Small intestine (tissue), 7 donors: Measurements from ENCODE around the gene MKNK1. TPM values are rescaled to one million over a fixed set of nuclear protein-coding genes. Genes with fewer than 3 reads are reported as not detected.

Source experiments
- DNase-seq, 2 donors: peaks; one replicate each; pipeline versions ENCODE4 v3.0.0 to v3.0.0-alpha.2; 2013
- FAIRE-seq: peaks from 2 replicates; lab custom pipeline; 2012; peaks lifted over from hg19 to GRCh38; lab: Jason Lieb, UNC
- H3K27ac ChIP-seq, 3 donors: one replicate each; pipeline ENCODE4 v1.5.1; 2013; ENCODE audit warnings: low read length in 2 of 3, mild to moderate bottlenecking in 2 of 3, control low read depth in 1 of 3, inconsistent platforms in 1 of 3, low read depth in 1 of 3, moderate library complexity in 1 of 3
- H3K27me3 ChIP-seq, 3 donors: one replicate each; pipeline ENCODE4 v1.6.1; 2013; ENCODE audit warnings: low read length in 3 of 3, inconsistent platforms in 1 of 3; ENCODE audit not compliant: control insufficient read depth in 3 of 3, insufficient read depth in 3 of 3
- H3K36me3 ChIP-seq, 3 donors: one replicate each; pipeline ENCODE4 v1.6.1; 2013; ENCODE audit warnings: low read length in 3 of 3, inconsistent platforms in 1 of 3, low read depth in 1 of 3, mild to moderate bottlenecking in 1 of 3, moderate library complexity in 1 of 3; ENCODE audit not compliant: control insufficient read depth in 3 of 3, insufficient read depth in 2 of 3
- H3K4me1 ChIP-seq, 3 donors: one replicate each; pipeline ENCODE4 v1.6.1; 2013; ENCODE audit warnings: low read length in 2 of 3, inconsistent platforms in 1 of 3, low read depth in 1 of 3, mild to moderate bottlenecking in 1 of 3, moderate library complexity in 1 of 3; ENCODE audit not compliant: control insufficient read depth in 3 of 3, insufficient read depth in 2 of 3
- H3K4me3 ChIP-seq, 3 donors: one replicate each; pipeline ENCODE4 v1.5.1; 2013; ENCODE audit warnings: low read length in 3 of 3, control low read depth in 1 of 3, inconsistent platforms in 1 of 3, low read depth in 1 of 3, mild to moderate bottlenecking in 1 of 3, moderate library complexity in 1 of 3
- H3K9me3 ChIP-seq, 2 donors: one replicate each; pipeline ENCODE4 v1.6.1; 2013; ENCODE audit warnings: low read depth in 1 of 2, low read length in 1 of 2; ENCODE audit not compliant: control insufficient read depth in 2 of 2, insufficient read depth in 1 of 2
- WGBS, 3 donors: extraction: QIAGEN DNeasy Blood & Tissue Kit; methylation state at CpG; one replicate each; pipeline ENCODE4 v1.1.7; 2013; 5-methylcytosine and 5-hydroxymethylcytosine counted together
- polyA plus RNA-seq, 4 donors: library from polyadenylated mRNA; stranded (reverse) in 3 of 4; unstranded in 1 of 4; fragments of 200-250 nt in 3 of 4; fragments of 120-200 nt in 1 of 4; gene quantifications; one replicate each; pipeline versions ENCODE4 v1.2.1 to v1.2.3, GENCODE V29; 2013
- donor health status: healthy with polysubstance abuse.
- donor health status: control.
- donor health status: control.
- donor health status: Bipolar disorder and iron deficiency.
- donor health status: healthy.

The MKNK1 gene
- polyA plus RNA-seq, 4 donors, result 20.2 to 42.5 (median 33.5) TPM

DNA sequence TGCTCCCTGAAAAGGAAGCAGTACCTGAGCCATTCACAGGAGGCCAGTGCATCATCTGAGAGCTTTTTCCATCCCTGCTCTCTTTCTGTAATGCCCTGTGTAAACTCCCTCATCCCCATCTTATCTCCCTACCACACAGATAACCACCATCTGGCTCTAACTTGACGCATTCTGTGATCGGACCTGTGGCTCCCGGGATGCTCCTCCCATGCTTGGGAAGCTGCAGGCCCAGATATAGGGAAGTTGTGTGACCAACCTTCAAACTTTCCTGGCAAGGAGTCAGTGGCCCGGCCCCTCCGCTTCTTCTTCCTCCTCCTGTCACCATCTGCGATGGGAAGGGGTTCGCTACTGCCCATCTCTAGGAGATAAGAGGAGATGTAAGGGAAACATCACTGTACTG is 21.1 kb downstream of the MKNK1 start:
- DNase-seq (no peak), FAIRE-seq (no peak)
- Histone ChIP-seq H3K36me3 (peaks cover 2 to 45% (median 6%) of the 10 kb centered on the region in 3 donors), H3K27ac (no peak overlapping the region), H3K27me3 (no peaks in the 10 kb centered on the region), H3K4me1 (no peaks in the 10 kb centered on the region), H3K4me3 (no peak overlapping the region), H3K9me3 (no peaks in the 10 kb centered on the region)
- 79 to 84% (median 81%) methylated on average over 7 of the region's 7 CpGs for WGBS, 3 donors

DNA sequence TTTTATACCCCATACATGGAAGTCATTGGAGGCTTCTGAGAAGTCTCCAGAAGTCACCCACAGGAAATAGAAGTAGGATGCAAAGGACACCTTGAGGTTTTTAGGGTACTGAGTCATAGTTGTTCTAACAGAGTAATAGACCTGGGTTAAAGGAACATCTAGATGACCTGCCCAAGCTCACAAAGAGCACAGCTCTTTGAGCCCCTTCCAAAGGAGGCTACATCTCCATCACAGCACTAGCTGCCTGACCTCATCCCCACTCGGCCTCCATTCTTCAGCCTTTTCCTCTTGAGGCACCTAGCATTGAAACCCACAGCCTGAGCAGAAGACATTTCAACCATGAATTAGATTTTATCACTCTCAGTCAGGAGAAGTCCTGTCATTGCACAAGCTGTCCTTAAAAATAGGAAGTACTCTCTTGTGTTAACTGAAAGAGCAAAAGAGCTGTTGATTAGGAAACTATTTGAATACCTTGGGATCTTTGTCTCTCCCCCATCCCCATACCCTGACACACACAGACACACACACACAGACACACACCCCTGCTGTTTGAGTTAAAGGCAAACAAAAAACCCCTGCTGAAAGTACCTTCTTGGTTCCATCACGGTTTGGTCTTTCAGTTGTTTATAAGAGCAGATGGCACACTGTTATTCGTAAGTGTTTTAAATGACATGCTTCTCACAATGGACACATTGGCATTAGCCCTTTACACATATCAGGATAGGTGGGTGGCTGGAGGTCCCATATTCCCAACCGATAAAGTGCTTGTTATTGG is 22.2 kb downstream of the MKNK1 start:
- WGBS, 3 donors, result 75 to 85% (median 80%) methylated on average over 4 of the region's 4 CpGs
- peak in 1 of 2 donors; percentile 51 for DNase-seq
- no peak for FAIRE-seq
- no peak overlapping the region for H3K4me3 ChIP-seq
- H3K4me1 ChIP-seq, result no peaks in the 10 kb centered on the region
- H3K27ac ChIP-seq, result peak overlapping the region in 1 of 3 donors; percentile 71
- H3K36me3 ChIP-seq, result peaks cover 2 to 47% (median 4%) of the 10 kb centered on the region in 3 donors
- H3K9me3 ChIP-seq, result no peaks in the 10 kb centered on the region
- H3K27me3 ChIP-seq, result no peaks in the 10 kb centered on the region

DNA sequence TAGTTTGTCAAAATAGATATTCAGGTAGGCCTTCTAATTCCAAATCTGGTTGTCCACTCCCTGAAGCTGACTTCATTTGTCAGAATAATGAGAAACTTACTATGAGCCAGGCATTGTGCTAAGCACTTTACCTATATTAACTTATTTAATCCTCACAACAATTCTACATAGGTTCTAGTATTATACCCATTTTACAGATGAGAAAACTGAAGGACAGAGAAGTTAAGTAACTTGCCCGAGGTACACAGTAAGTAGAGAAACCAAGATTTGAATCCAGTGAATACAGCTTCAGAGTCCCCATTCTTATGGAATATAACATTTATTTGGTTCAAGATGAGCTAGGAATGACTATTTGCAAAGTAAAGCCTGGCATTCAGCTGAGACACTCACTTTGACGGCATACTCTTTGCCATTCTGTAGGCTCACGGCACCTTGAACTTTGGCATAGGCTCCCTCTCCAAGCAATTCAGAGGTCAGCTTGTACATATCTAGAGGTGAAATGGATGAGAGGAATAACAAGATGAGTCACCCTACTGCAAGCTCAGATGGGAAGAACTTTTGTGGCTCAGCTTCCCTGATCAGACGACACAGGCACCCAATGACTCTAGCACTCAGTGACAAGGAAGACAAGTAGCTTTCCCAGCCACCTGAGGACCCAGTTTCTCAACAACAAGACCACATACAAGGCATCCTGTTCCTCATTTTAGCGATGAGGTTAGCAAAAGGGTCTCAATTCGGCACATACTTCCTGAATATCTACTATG is 23.7 kb downstream of the MKNK1 start:
- Histone ChIP-seq H3K27ac (peak overlapping the region in 1 of 3 donors; percentile 35), H3K9me3 (no peaks in the 10 kb centered on the region), H3K27me3 (no peaks in the 10 kb centered on the region), H3K36me3 (peaks cover 5 to 48% (median 6%) of the 10 kb centered on the region in 3 donors), H3K4me1 (no peaks in the 10 kb centered on the region), H3K4me3 (no peak overlapping the region)
- DNase-seq (no peak), FAIRE-seq (no peak)
- WGBS, 3 donors, result 84 to 90% (median 85%) methylated on average over 6 of the region's 6 CpGs

DNA sequence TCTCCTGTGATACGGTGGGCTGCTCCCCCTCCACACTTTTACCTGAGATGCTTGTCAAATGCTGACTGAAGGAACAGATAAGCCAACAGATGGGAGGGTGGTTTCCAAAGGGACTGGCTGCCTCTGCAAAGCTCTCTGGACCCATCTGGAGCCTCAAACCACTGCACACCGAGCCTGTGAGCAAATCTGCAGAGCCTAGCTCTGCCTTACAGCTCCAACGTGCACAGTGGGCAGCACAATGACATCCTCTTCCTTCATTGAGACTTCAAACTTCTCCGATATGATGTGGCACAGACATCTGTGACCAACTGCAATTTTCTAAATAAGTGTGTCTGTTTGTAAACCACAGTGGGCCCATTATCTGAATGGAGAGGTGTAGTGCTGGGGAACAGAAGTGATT is 26.4 kb downstream of the MKNK1 start:
- Histone ChIP-seq H3K4me3 (no peak overlapping the region), H3K27me3 (no peaks in the 10 kb centered on the region), H3K27ac (no peak overlapping the region), H3K4me1 (no peaks in the 10 kb centered on the region), H3K36me3 (peaks cover 3 to 40% (median 3%) of the 10 kb centered on the region in 3 donors), H3K9me3 (no peaks in the 10 kb centered on the region)
- 86 to 93% (median 86%) methylated on average over 4 of the region's 4 CpGs for WGBS, 3 donors
- no peak for DNase-seq
- no peak for FAIRE-seq

DNA sequence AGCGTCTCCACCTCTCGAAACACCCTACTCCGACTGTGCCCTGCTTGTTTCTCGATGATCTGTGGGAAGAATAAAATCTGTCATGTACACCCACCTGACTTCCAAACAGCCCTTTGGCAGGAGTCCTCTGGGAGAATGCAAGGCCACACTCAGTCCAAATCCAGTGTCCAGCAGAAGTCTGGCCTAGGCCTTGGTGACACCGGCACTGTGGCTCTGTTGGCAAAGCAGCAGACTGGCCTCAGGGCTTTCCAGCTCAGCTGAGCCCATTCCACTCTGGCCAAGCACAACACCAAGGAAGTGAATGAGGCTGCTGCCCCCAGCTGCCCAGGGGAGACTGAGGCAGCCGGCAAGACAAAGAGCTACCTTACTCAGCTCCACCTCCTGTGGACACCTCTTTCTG is 27.5 kb downstream of the MKNK1 start:
- FAIRE-seq (no peak), DNase-seq (no peak)
- Histone ChIP-seq H3K4me3 (no peak overlapping the region), H3K9me3 (no peaks in the 10 kb centered on the region), H3K36me3 (peaks cover 3 to 42% (median 3%) of the 10 kb centered on the region in 3 donors), H3K27ac (no peak overlapping the region), H3K4me1 (no peaks in the 10 kb centered on the region), H3K27me3 (no peaks in the 10 kb centered on the region)
- WGBS, 3 donors, result 75 to 88% (median 86%) methylated on average over 6 of the region's 6 CpGs

DNA sequence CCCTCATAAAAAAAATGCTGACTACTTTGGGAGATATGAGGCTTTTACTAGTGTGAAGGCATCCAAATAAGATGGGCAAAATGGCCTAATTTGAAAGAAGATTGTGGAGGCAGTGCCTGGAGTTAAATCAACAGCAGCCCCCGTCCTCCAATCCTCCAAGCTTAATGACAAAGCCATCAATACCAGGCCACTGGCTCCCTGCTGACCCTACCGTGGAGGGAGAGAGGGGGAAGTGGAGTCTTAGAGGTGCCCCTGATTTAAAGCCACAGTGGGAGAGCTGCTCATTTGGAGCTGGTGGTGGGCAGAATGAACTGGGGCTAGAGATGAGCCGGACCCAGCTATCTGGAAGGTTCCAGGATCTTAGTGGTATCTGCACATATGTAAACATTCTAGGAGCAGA is 28.3 kb downstream of the MKNK1 start:
- no peaks in the 10 kb centered on the region for H3K9me3 ChIP-seq
- peaks cover 3 to 43% (median 3%) of the 10 kb centered on the region in 3 donors for H3K36me3 ChIP-seq
- WGBS, 3 donors, result 81 to 89% (median 89%) methylated on average over 3 of the region's 3 CpGs
- H3K4me3 ChIP-seq, result no peak overlapping the region
- FAIRE-seq, result no peak
- no peak overlapping the region for H3K27ac ChIP-seq
- no peaks in the 10 kb centered on the region for H3K4me1 ChIP-seq
- H3K27me3 ChIP-seq, result no peaks in the 10 kb centered on the region
- no peak for DNase-seq

DNA sequence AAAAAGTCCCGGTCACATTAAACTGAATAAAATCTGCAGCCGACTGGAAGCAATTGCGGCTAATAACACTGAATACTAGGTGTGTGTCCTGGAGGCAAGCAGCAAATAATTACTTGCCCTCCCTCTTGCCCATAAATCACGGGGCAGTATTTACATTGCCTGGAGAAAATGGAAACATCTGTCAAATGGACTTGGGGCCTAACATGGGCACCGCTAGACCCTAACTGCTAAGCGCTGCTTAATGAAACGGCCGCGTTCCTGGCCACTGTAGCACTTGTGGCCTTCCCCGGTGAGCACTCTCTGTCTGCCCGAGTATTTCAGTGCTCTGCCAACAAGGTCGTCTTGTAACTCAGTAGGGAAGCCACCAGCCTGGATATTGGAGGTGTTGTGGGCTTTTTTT is 28.8 kb downstream of the MKNK1 start:
- H3K27me3 ChIP-seq, result no peaks in the 10 kb centered on the region
- no peaks in the 10 kb centered on the region for H3K9me3 ChIP-seq
- peaks cover 3 to 45% (median 3%) of the 10 kb centered on the region in 3 donors for H3K36me3 ChIP-seq
- WGBS, 3 donors, result 81 to 92% (median 89%) methylated on average over 12 of the region's 12 CpGs
- H3K4me1 ChIP-seq, result no peaks in the 10 kb centered on the region
- H3K4me3 ChIP-seq, result no peak overlapping the region
- no peak for FAIRE-seq
- no peak overlapping the region for H3K27ac ChIP-seq
- no peak for DNase-seq

DNA sequence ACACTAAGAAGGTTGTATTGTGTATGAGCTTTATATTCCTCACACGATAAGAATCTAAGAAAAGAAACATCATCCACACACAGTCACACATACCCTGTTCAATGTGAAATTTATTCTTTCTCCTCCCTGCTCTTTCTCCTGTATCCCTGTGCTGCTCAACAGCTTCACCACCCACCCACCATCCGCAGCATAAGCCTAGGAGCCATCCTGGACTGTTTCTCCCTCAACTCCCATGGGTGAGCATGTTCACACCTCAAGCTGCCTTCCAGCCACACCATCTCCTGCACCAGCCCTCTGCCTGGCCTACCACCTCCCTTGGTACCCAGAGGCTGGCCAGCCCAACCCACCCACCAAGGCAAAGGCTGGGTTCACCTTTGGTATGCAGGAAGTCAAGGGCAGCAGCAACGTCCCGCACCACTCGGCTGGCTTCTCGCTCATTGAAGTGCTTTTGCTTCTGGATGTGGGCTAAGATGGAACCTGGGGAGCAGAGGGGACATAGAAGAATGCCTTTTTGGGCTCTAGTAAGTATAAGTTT is 32.3 kb downstream of the MKNK1 start:
- Histone ChIP-seq H3K36me3 (peaks cover 5 to 45% (median 11%) of the 10 kb centered on the region in 3 donors), H3K4me1 (no peaks in the 10 kb centered on the region), H3K27me3 (no peaks in the 10 kb centered on the region), H3K27ac (no peak overlapping the region), H3K4me3 (no peak overlapping the region), H3K9me3 (no peaks in the 10 kb centered on the region)
- FAIRE-seq (no peak), DNase-seq (no peak)
- 94 to 97% (median 96%) methylated on average over 6 of the region's 6 CpGs for WGBS, 3 donors
